Measurements from ENCODE around the gene ATRNL1. TPM values are rescaled to one million over a fixed set of nuclear protein-coding genes. Genes with fewer than 3 reads are reported as not detected.
A peak's percentile ranks its signal among the peaks of the same experiment; 100 is the strongest.

The ATRNL1 gene
- total and polyA plus RNA-seq, 2 experiments from 2014 or later, result 5.9 to 17.4 TPM

DNA sequence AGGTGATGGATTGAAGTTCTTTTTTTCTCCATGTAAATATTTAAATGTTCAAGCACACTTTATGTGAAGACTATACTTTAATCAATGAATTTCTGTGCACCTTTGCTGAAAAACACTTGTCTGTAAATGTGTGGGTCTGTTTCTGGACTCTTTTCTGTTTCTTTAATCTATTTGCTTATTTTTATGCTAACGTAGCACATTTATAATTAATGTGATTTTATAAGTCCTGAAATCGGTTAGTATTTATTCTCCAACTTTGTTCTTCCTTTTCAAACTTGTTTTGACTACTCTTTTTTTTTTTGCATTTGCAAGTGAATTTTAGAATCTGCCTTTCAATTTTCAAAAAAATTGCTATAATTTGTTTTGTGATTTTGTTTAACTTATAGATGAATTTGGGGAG, 334.4 kb downstream of the ATRNL1 start:
- Histone ChIP-seq H3K36me3 (replicated peaks; ENCODE audit: insufficient read depth, low read depth) (no peaks in the 10 kb centered on the region), H3K4me1 (ENCODE audit: insufficient read depth) (no peaks in the 10 kb centered on the region), H3K9me3 (ENCODE audit: low read depth) (no peaks in the 10 kb centered on the region), H3K79me2 (no peaks in the 10 kb centered on the region), H3K27me3 (no peaks in the 10 kb centered on the region), H4K20me1 (ENCODE audit: insufficient read depth, poor library complexity, severe bottlenecking) (no peaks in the 10 kb centered on the region), H3K27ac (no peak overlapping the region), H3K4me3 (no peak overlapping the region), H2AFZ (no peak overlapping the region), H3K9me2 (replicated peaks; ENCODE audit: insufficient read depth) (no peaks in the 10 kb centered on the region), H3K4me2 (no peak overlapping the region)
- no peak for DNase-seq (ENCODE audit: low spot score)
- TF ChIP-seq EZH2 (IDR thresholded peaks at IDR 0.05; ENCODE audit: borderline replicate concordance) (no peak), CTCF (IDR thresholded peaks at IDR 0.05; ENCODE audit: poor library complexity) (no peak), EZH2phosphoT487 (IDR thresholded peaks at IDR 0.05; ENCODE audit: low read depth, severe bottlenecking, unreplicated experiment) (no peak)
- 89% methylated on average over 2 of the region's 2 CpGs for WGBS (ENCODE audit: low lambda C conversion rate, missing lambda C conversion rate)

- H3K36me3 ChIP-seq (replicated peaks; ENCODE audit: insufficient read depth, low read depth), result no peaks in the 10 kb centered on the region
- no peaks in the 10 kb centered on the region for H3K27me3 ChIP-seq
- H3K27ac ChIP-seq, result no peak overlapping the region
- H3K4me3 ChIP-seq, result no peak overlapping the region
- peak; percentile 30 for DNase-seq (ENCODE audit: low spot score)
- H3K4me2 ChIP-seq, result no peak overlapping the region
- no peaks in the 10 kb centered on the region for H4K20me1 ChIP-seq (ENCODE audit: insufficient read depth, poor library complexity, severe bottlenecking)
- WGBS (ENCODE audit: low lambda C conversion rate, missing lambda C conversion rate), result 16% methylated on average over 4 of the region's 4 CpGs
- no peaks in the 10 kb centered on the region for H3K4me1 ChIP-seq (ENCODE audit: insufficient read depth)
- no peaks in the 10 kb centered on the region for H3K9me2 ChIP-seq (replicated peaks; ENCODE audit: insufficient read depth)
- peak; percentile 66 for TF ChIP-seq CTCF (IDR thresholded peaks at IDR 0.05; ENCODE audit: poor library complexity)
- TF ChIP-seq EZH2phosphoT487 (IDR thresholded peaks at IDR 0.05; ENCODE audit: low read depth, severe bottlenecking, unreplicated experiment), result no peak
- no peak for TF ChIP-seq EZH2 (IDR thresholded peaks at IDR 0.05; ENCODE audit: borderline replicate concordance)
- no peak overlapping the region for H2AFZ ChIP-seq
- H3K79me2 ChIP-seq, result no peaks in the 10 kb centered on the region
- H3K9me3 ChIP-seq (ENCODE audit: low read depth), result no peaks in the 10 kb centered on the region
Measured at GRCh38 chr10:115432188-115432819, 339.1 kb downstream of the ATRNL1 start.

DNA sequence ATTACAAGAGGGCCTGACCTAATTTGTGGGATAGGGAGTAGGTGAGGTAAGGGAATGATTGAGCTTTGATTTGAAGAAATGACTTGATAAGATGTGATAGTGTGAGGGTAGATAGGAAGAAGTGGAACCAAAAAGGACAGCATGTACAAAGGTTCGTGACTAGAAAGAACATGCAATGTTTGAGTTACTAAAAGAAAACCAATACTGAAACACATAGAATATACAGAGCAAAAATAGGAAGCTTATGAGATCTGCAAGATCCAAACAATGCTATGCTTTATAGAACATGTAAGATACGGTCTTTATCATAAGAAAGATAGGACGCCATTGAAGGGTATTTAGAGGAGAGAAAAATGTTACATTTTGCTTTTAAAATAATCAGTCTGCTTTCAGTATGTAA, 343.8 kb downstream of the ATRNL1 start:
- WGBS (ENCODE audit: low lambda C conversion rate, missing lambda C conversion rate), result 82% methylated on average over 3 of the region's 3 CpGs
- Histone ChIP-seq H3K79me2 (no peaks in the 10 kb centered on the region), H3K36me3 (replicated peaks; ENCODE audit: insufficient read depth, low read depth) (no peaks in the 10 kb centered on the region), H3K4me1 (ENCODE audit: insufficient read depth) (no peaks in the 10 kb centered on the region), H3K4me2 (no peak overlapping the region), H4K20me1 (ENCODE audit: insufficient read depth, poor library complexity, severe bottlenecking) (no peaks in the 10 kb centered on the region), H3K9me3 (ENCODE audit: low read depth) (no peaks in the 10 kb centered on the region), H2AFZ (no peak overlapping the region), H3K4me3 (no peak overlapping the region), H3K27ac (no peak overlapping the region), H3K9me2 (replicated peaks; ENCODE audit: insufficient read depth) (no peaks in the 10 kb centered on the region), H3K27me3 (no peaks in the 10 kb centered on the region)
- TF ChIP-seq EZH2phosphoT487 (IDR thresholded peaks at IDR 0.05; ENCODE audit: low read depth, severe bottlenecking, unreplicated experiment) (no peak), CTCF (IDR thresholded peaks at IDR 0.05; ENCODE audit: poor library complexity) (no peak), EZH2 (IDR thresholded peaks at IDR 0.05; ENCODE audit: borderline replicate concordance) (no peak)
- DNase-seq (ENCODE audit: low spot score), result no peak

All from hepatocyte (in vitro differentiated cells).